ENCODE measurements around the gene RUBCN.

GRCh38 chr3:197694251-197694650, 42.5 kb downstream of the RUBCN start:
- TF ChIP-seq ZNF8 (CRISPR knock-in tag; IDR thresholded peaks at IDR 0.05) (no peak), ZFP30 (CRISPR knock-in tag; IDR thresholded peaks at IDR 0.05) (no peak), TCF4 (CRISPR knock-in tag; IDR thresholded peaks at IDR 0.05; ENCODE audit: borderline replicate concordance) (no peak), GLIS3 (CRISPR knock-in tag; IDR thresholded peaks at IDR 0.05) (no peak), ZFP3 (CRISPR knock-in tag; IDR thresholded peaks at IDR 0.05) (no peak), ZNF70 (CRISPR knock-in tag; IDR thresholded peaks at IDR 0.05) (no peak), RARB (CRISPR knock-in tag; IDR thresholded peaks at IDR 0.05) (no peak), TOX (CRISPR knock-in tag; IDR thresholded peaks at IDR 0.05; ENCODE audit: borderline replicate concordance) (no peak), ARNTL (CRISPR knock-in tag; IDR thresholded peaks at IDR 0.05; ENCODE audit: borderline replicate concordance, low read depth) (no peak), PATZ1 (CRISPR knock-in tag; IDR thresholded peaks at IDR 0.05; ENCODE audit: borderline replicate concordance) (no peak), ISL1 (CRISPR knock-in tag; IDR thresholded peaks at IDR 0.05) (no peak), CREB5 (CRISPR knock-in tag; IDR thresholded peaks at IDR 0.05; ENCODE audit: low read depth) (no peak)
- TF ChIP-seq, protein P1, sequence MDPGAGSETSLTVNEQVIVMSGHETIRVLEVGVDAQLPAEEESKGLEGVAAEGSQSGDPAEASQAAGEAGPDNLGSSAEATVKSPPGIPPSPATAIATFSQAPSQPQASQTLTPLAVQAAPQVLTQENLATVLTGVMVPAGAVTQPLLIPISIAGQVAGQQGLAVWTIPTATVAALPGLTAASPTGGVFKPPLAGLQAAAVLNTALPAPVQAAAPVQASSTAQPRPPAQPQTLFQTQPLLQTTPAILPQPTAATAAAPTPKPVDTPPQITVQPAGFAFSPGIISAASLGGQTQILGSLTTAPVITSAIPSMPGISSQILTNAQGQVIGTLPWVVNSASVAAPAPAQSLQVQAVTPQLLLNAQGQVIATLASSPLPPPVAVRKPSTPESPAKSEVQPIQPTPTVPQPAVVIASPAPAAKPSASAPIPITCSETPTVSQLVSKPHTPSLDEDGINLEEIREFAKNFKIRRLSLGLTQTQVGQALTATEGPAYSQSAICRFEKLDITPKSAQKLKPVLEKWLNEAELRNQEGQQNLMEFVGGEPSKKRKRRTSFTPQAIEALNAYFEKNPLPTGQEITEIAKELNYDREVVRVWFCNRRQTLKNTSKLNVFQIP (CRISPR knock-in tag; IDR thresholded peaks at IDR 0.05; ENCODE audit: borderline replicate concordance, low read depth), result no peak
